ENCODE results near the gene MED8. TPM values are rescaled to one million over a fixed set of nuclear protein-coding genes. Genes with fewer than 3 reads are reported as not detected.

The MED8 gene
- total and polyA plus RNA-seq, 9 of the 15 experiments (the other 6 are each of a cell fraction or from before 2014, with no cell fraction given): 23.0 to 120 (median 56.4) TPM

DNA sequence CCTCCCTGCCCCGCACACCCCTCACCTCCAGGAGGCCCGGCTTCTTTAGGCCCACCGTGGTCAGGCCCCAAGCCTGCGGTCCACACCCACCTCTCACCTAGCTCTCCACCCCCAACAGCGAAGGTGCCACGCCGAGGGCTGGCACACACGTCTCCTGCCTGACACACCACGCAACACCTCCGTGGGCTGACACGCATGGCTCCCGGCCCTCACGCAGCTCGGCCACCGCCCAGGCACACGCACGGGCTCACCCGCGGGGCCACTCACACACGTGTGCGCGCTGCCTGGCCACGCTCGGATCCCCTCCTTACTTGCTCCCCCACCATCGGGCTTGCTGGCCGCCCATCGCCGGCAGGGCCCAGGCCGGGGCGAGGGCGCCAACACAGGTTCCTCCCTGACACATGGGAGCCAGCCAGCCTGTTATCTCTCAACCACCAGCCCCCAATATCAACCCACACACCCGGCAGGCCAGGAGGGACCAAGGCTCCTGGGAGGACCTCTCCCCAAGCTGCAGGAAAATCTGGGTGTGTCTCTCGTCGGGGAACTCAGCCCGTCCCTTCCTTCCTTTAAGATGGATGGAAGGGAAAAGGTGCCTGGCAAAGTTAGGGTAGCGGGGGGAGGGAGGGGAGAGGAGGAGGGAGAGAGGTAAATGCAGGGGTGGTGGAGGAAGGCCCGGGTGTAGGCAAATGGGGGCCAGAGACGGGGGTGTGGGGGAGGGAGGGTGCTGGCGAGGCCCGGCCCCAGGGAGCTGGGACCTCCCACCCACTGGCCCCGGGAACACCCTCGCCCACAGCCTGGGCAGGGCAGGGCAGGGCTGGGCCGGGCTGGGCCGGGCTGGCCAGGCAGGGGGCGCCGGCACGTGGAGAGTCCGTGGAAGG lies 22.3 kb downstream of the MED8 start (continued):
- 0 out of 2 replicates have a peak, but pooled peaks have one; percentile 37 for TF ChIP-seq RB1 (IDR thresholded peaks at IDR 0.05; ENCODE audit: low read depth)
- TF ChIP-seq ZNF445 (CRISPR knock-in tag; IDR thresholded peaks at IDR 0.05; ENCODE audit: low read depth): no peak
- peak; percentile 44; the same call in 1 of the 2 replicates for TF ChIP-seq FOXM1 (IDR thresholded peaks at IDR 0.05; ENCODE audit: low read depth)
- TF ChIP-seq FOXM1 (CRISPR knock-in tag; IDR thresholded peaks at IDR 0.05; ENCODE audit: low read depth): no peak
- TF ChIP-seq GABPB2 (CRISPR knock-in tag; conservative IDR thresholded peaks at IDR 0.05): peak; percentile 49; the same call in 1 of the 2 replicates
- peak; percentile 11 for TF ChIP-seq TAF9B (IDR thresholded peaks at IDR 0.05; ENCODE audit: partially characterized antibody)
- peak; percentile 75 for TF ChIP-seq MTA2 (IDR thresholded peaks at IDR 0.05; ENCODE audit: low read depth)
- TF ChIP-seq, protein P1, sequence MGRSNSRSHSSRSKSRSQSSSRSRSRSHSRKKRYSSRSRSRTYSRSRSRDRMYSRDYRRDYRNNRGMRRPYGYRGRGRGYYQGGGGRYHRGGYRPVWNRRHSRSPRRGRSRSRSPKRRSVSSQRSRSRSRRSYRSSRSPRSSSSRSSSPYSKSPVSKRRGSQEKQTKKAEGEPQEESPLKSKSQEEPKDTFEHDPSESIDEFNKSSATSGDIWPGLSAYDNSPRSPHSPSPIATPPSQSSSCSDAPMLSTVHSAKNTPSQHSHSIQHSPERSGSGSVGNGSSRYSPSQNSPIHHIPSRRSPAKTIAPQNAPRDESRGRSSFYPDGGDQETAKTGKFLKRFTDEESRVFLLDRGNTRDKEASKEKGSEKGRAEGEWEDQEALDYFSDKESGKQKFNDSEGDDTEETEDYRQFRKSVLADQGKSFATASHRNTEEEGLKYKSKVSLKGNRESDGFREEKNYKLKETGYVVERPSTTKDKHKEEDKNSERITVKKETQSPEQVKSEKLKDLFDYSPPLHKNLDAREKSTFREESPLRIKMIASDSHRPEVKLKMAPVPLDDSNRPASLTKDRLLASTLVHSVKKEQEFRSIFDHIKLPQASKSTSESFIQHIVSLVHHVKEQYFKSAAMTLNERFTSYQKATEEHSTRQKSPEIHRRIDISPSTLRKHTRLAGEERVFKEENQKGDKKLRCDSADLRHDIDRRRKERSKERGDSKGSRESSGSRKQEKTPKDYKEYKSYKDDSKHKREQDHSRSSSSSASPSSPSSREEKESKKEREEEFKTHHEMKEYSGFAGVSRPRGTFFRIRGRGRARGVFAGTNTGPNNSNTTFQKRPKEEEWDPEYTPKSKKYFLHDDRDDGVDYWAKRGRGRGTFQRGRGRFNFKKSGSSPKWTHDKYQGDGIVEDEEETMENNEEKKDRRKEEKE (IDR thresholded peaks at IDR 0.05; ENCODE audit: borderline replicate concordance in 1 of 2, control insufficient read depth in 1 of 2, low read depth in 2 of 2, low read length in 1 of 2): no peak
- no peak for TF ChIP-seq SPI1 (IDR thresholded peaks at IDR 0.05; ENCODE audit: borderline replicate concordance, low read depth, low read length)
- TF ChIP-seq ZNF707 (CRISPR knock-in tag; conservative IDR thresholded peaks at IDR 0.05): no peak
- TF ChIP-seq CAMTA2 (CRISPR knock-in tag; conservative IDR thresholded peaks at IDR 0.05): no peak
- TF ChIP-seq NRF1 (conservative IDR thresholded peaks at IDR 0.05 in 1 of 2, IDR thresholded peaks at IDR 0.05 in 1 of 2): peak in 1 of 2 experiments; percentile 22; a peak in 1 of 4 replicates
- TF ChIP-seq BRCA1 (IDR thresholded peaks at IDR 0.05): no peak
- no peak for TF ChIP-seq BRCA1 (CRISPR knock-in tag; IDR thresholded peaks at IDR 0.05)
- TF ChIP-seq TBP (optimal IDR thresholded peaks at IDR 0.05; ENCODE audit: low read depth, low read length): no peak
- TF ChIP-seq POU5F1 (IDR thresholded peaks at IDR 0.05; ENCODE audit: borderline replicate concordance, low read depth, low read length, partially characterized antibody): no peak
- TF ChIP-seq FOXK1 (CRISPR knock-in tag; IDR thresholded peaks at IDR 0.05; ENCODE audit: borderline replicate concordance): peak; percentile 59; the same call in 1 of the 2 replicates
- TF ChIP-seq DPF2 (IDR thresholded peaks at IDR 0.05): peak; percentile 81
- no peak for TF ChIP-seq SRSF9 (IDR thresholded peaks at IDR 0.05; ENCODE audit: borderline replicate concordance, low read depth, low read length)
- TF ChIP-seq TEAD1 (CRISPR knock-in tag; IDR thresholded peaks at IDR 0.05): peak in 1 of 2 experiments; percentile 38; a peak in 1 of 4 replicates
- TF ChIP-seq ETV6 (IDR thresholded peaks at IDR 0.05; ENCODE audit: borderline replicate concordance in 1 of 2, low read depth in 2 of 2, low read length in 1 of 2): no peak
- TF ChIP-seq ETV6 (CRISPR knock-in tag; IDR thresholded peaks at IDR 0.05; ENCODE audit: borderline replicate concordance): 0 out of 2 replicates have a peak, but pooled peaks have one; percentile 56
- peak; percentile 52 for TF ChIP-seq FIP1L1 (IDR thresholded peaks at IDR 0.05; ENCODE audit: low read depth, low read length, poor library complexity, severe bottlenecking)
- TF ChIP-seq ZC3H11A (IDR thresholded peaks at IDR 0.05; ENCODE audit: low read depth, low read length): no peak
- TF ChIP-seq ZNF12 (CRISPR knock-in tag; IDR thresholded peaks at IDR 0.05): 0 out of 2 replicates have a peak, but pooled peaks have one; percentile 52
- no peak for TF ChIP-seq STAG1 (CRISPR knock-in tag; IDR thresholded peaks at IDR 0.05; ENCODE audit: borderline replicate concordance)
- peak; percentile 68 for TF ChIP-seq EGR1 (conservative IDR thresholded peaks at IDR 0.05)
